ENCODE results near the gene BBLN.

BBLN gene

DNA sequence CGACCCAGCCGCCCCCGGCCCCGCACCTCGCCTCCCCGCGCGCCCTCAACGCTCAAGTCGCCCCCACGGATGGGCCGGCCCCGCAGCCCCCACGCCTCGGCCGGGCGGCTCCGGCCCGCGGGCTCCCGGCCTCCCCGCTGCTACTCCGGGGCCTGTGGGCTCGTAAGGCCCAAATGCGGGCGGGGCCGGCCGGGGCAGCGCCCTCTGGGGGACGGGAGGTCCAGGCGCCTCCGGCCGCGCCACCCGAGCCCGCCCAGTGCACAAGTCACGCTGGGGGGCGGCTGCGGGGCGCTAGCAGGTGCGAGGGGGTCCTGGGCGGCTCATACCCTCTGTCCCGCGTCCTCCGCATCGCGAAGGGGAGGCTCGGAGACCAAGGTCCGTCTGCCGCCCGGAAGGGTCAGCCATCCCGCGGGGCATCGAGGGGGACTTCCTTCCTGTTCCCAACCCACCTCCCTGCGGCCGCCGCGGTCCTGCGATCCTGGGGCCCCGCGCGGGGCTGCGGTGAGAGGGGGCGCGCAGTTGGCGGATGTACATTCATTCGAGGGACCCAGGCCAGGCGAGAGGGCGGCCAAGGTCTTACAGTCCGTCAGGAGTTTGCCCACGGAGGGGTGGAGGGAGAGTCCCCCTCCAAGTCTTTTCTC lies 31.5 kb downstream of the BBLN start, which contains the start of gene CIZ1:
CIZ1 (minus strand) TSS at position 167 of the 641 bp plus-strand sequence. CDS start 715 bp downstream, outside the sequence.
- peak; percentile 93 for TF ChIP-seq CTCF (IDR thresholded peaks at IDR 0.05)

GRCh38 chr9:128192601-128193371 lies 32.7 kb downstream of the BBLN start:
- no peak for TF ChIP-seq CTCF (IDR thresholded peaks at IDR 0.05)

DNA sequence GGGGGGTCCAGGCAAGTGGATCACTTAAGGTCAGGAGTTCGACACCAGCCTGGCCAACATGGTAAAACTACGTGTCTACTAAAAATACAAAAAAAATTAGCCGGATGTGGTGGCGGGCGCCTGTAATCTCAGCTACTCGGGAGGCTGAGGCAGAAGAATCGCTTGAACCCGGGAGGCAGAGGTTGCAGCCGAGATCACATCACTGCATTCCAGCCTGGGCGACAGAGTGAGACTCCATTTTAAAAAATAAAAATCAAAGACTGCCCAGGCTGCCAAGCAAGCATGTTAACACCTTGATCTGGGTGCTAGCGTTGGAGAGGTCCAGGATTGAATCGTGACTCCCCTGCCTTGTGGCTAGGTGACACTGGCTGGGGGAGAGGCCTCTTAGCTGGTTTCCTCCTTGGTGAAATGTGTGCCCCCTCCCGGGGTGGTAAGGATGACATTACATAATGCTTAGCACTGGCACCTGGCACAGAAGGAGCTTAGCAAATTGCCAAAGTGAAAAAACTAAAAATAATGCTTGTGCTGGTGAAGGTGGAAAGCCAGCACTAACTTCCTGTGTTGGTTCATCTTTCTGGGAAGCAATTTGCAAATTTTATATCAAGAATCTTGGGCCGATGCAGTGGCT lies 33.5 kb downstream of the BBLN start:
- TF ChIP-seq CTCF (IDR thresholded peaks at IDR 0.05), result no peak

- no peak for TF ChIP-seq CTCF (IDR thresholded peaks at IDR 0.05)
Measured at GRCh38 chr9:128201441-128202369, 41.6 kb downstream of the BBLN start.

DNA sequence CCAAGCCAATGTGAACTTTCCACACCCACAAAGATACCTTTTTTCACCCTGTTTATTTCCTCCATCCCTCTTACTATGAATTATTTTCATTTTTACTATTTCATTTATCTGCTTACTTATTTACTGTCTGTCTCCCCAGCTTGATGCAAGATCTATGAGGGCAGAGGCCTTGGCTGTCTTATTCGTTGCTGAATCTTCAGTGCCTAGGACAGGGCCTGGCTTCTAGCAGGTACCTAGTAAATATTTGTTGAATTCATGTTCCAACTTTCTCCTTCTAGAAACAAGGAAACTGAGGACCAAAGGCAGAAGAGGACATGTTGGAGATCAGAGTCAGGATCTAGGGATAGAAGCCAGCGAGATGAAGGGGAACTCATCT lies 42.6 kb downstream of the BBLN start:
- TF ChIP-seq CTCF (IDR thresholded peaks at IDR 0.05), result no peak

DNA sequence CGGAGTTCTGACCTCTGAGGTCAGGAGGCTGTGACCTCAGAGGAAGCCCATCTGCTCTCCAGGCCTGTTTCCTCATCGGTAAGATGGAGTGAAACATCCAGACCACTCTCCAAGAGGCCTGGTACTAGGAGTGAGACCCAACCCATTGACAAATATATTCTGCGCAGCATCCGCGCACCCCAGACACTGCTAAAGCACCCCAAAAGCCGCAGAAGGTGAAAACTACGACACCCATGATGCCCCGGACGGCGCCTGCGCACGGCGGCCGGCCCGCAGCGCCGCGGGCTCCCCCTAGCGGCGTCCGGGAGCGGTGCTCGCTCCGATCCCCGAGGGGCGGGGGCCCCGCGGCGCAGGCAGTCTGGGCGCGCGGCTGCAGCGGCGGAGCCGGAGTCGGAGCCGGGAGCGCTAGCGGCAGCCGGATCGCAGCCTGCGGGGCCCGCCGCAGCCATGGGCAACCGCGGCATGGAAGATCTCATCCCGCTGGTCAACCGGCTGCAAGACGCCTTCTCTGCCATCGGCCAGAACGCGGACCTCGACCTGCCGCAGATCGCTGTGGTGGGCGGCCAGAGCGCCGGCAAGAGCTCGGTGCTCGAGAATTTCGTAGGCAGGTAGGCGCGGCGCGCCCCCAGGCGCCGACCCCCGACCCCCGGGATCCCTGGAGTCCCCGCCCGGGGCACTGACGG lies 43.1 kb downstream of the BBLN start, which contains the start of gene DNM1:
DNM1 (plus strand) TSS at position 356 of the 683 bp plus-strand sequence; CDS start at position 448, 92 bp downstream.
- TF ChIP-seq CTCF (IDR thresholded peaks at IDR 0.05), result peak; percentile 97

Data from LNCAP (cell line).